H1 (cell line): ENCODE results near the gene APOBEC3C. TPM values are rescaled to one million over a fixed set of nuclear protein-coding genes. Genes with fewer than 3 reads are reported as not detected.

Experiments used
- CTCF ChIA-PET: fragments of 300-600 bp; sonication (Branson Sonifier 250); formaldehyde crosslinking; loops from one replicate; lab custom pipeline; 2021; ENCODE audit not compliant: partially characterized antibody; lab: Charles Lee
- POLR2A ChIA-PET: fragments of 300-600 bp; sonication (Branson Sonifier 250); formaldehyde crosslinking; loops from one replicate; lab custom pipeline; 2021; ENCODE audit warnings: inconsistent platforms; ENCODE audit not compliant: partially characterized antibody; lab: Charles Lee
- DNase-seq, 2 experiments: peaks; one replicate each; pipeline versions ENCODE4 v3.0.0 to v3.0.0-alpha.2; 2010 to 2022; ENCODE audit warnings: low spot score in 2 of 2, low read depth in 1 of 2, mixed read lengths in 1 of 2
- FAIRE-seq: peaks from 2 replicates; lab custom pipeline; 2011; peaks lifted over from hg19 to GRCh38; lab: Jason Lieb, UNC
- H2AFZ ChIP-seq: 2 replicates; pipeline ENCODE4 v1.8.1; 2012; ENCODE audit warnings: low read length, inconsistent platforms
- H2AK5ac ChIP-seq: 2 replicates; pipeline ENCODE4 v1.6.1; 2013; ENCODE audit warnings: low read depth, low read length
- H2BK120ac ChIP-seq: replicated peaks from 2 replicates; pipeline ENCODE3; 2013; ENCODE audit warnings: low read depth, low read length, inconsistent platforms
- H2BK12ac ChIP-seq: 2 replicates; pipeline ENCODE4 v1.6.1; 2013; ENCODE audit warnings: low read depth, low read length
- H2BK15ac ChIP-seq: 2 replicates; pipeline ENCODE4 v1.6.1; 2013; ENCODE audit warnings: low read length
- H2BK20ac ChIP-seq: 2 replicates; pipeline ENCODE4 v1.6.1; 2013; ENCODE audit warnings: low read length
- H2BK5ac ChIP-seq: 2 replicates; pipeline ENCODE4 v1.6.1; 2013; ENCODE audit warnings: low read depth, low read length
- H3K14ac ChIP-seq: 2 replicates; pipeline ENCODE4 v1.6.1; 2013; ENCODE audit warnings: inconsistent platforms; ENCODE audit not compliant: insufficient read length
- H3K18ac ChIP-seq: 2 replicates; pipeline ENCODE4 v1.6.1; 2013; ENCODE audit warnings: low read length; ENCODE audit errors: extremely low read depth
- H3K23ac ChIP-seq: 2 replicates; pipeline ENCODE4 v1.6.1; 2013; ENCODE audit warnings: inconsistent platforms; ENCODE audit not compliant: insufficient read length
- H3K23me2 ChIP-seq: 2 replicates; pipeline ENCODE4 v1.6.1; 2013; ENCODE audit warnings: low read depth, low read length
- H3K27ac ChIP-seq: 2 replicates; pipeline ENCODE4 v1.6.1; 2011; ENCODE audit warnings: low read depth, low read length, inconsistent platforms
- H3K27me3 ChIP-seq, 4 experiments: replicated peaks in 1 of 4; 1 replicate in 1 of 4; 2 replicates in 3 of 4; pipeline versions ENCODE4 v1.6.1 to v1.8.1; 2011 to 2013; ENCODE audit warnings: low read length in 3 of 4, mild to moderate bottlenecking in 3 of 4, inconsistent platforms in 2 of 4, mixed read lengths in 2 of 4, moderate library complexity in 1 of 4; ENCODE audit not compliant: control insufficient read depth in 3 of 4, insufficient read depth in 3 of 4; ENCODE audit errors: extremely low read depth in 1 of 4
- H3K36me3 ChIP-seq, 4 experiments: 2 replicates each; pipeline versions ENCODE4 v1.6.1 to v1.8.1; 2011 to 2013; ENCODE audit warnings: mild to moderate bottlenecking in 4 of 4, low read length in 3 of 4, moderate library complexity in 2 of 4, control low read depth in 1 of 4, inconsistent platforms in 1 of 4; ENCODE audit not compliant: insufficient read depth in 4 of 4, control insufficient read depth in 2 of 4
- H3K4ac ChIP-seq: replicated peaks from 2 replicates; pipeline ENCODE3; 2013; ENCODE audit warnings: low read length, low read depth, mixed read lengths, inconsistent platforms; ENCODE audit not compliant: insufficient read length
- H3K4me1 ChIP-seq, 4 experiments: replicated peaks in 1 of 4; 1 replicate in 1 of 4; 2 replicates in 3 of 4; pipeline versions ENCODE4 v1.6.1 to v1.8.1; 2011 to 2013; ENCODE audit warnings: low read length in 3 of 4, inconsistent platforms in 2 of 4, mixed read lengths in 1 of 4; ENCODE audit not compliant: insufficient read depth in 4 of 4, control insufficient read depth in 3 of 4
- H3K4me2 ChIP-seq, 2 experiments: 2 replicates each; pipeline versions ENCODE4 v1.6.1 to v1.8.1; 2011 to 2013; ENCODE audit warnings: low read depth in 2 of 2, low read length in 2 of 2, control low read depth in 1 of 2, inconsistent platforms in 1 of 2, mild to moderate bottlenecking in 1 of 2; ENCODE audit not compliant: insufficient read depth in 1 of 2
- H3K4me3 ChIP-seq, 4 experiments: fragments of 200-600, 300-600 bp in 1 of 4; sonication (generic), shearing (Covaris generic), sonication (Bioruptor Twin) in 1 of 4; 2 replicates each; pipeline versions ENCODE4 v1.5.1 to v1.8.1; 2011 to 2016; ENCODE audit warnings: low read length in 4 of 4, low read depth in 3 of 4, control low read depth in 2 of 4, inconsistent platforms in 2 of 4, mild to moderate bottlenecking in 2 of 4, mixed read lengths in 1 of 4, moderate library complexity in 1 of 4; ENCODE audit not compliant: insufficient read depth in 2 of 4; ENCODE audit errors: extremely low read depth in 1 of 4
- H3K56ac ChIP-seq: replicated peaks from 2 replicates; pipeline ENCODE3; 2013; ENCODE audit warnings: low read depth, mild to moderate bottlenecking, mixed read lengths, low read length, inconsistent platforms; ENCODE audit not compliant: insufficient read length
- H3K79me1 ChIP-seq: 2 replicates; pipeline ENCODE4 v1.6.1; 2013; ENCODE audit warnings: low read depth, low read length, control low read depth
- H3K79me2 ChIP-seq, 2 experiments: 2 replicates each; pipeline versions ENCODE4 v1.6.1 to v1.8.1; 2012 to 2013; ENCODE audit warnings: low read length in 2 of 2, mild to moderate bottlenecking in 2 of 2, inconsistent platforms in 1 of 2; ENCODE audit not compliant: insufficient read depth in 2 of 2, control insufficient read depth in 1 of 2
- H3K9ac ChIP-seq, 4 experiments: replicated peaks in 1 of 4; 1 replicate in 1 of 4; 2 replicates in 3 of 4; pipeline versions ENCODE4 v1.6.1 to v1.8.1; 2011 to 2013; ENCODE audit warnings: low read depth in 3 of 4, low read length in 3 of 4, control low read depth in 2 of 4, mild to moderate bottlenecking in 2 of 4, moderate library complexity in 2 of 4, inconsistent platforms in 1 of 4; ENCODE audit errors: extremely low read depth in 1 of 4
- H3K9me3 ChIP-seq, 2 experiments: 2 replicates each; pipeline versions ENCODE4 v1.6.1 to v1.8.1; 2012 to 2013; ENCODE audit warnings: mild to moderate bottlenecking in 2 of 2, moderate library complexity in 2 of 2, control low read depth in 1 of 2, inconsistent platforms in 1 of 2, low read depth in 1 of 2, low read length in 1 of 2, mixed read lengths in 1 of 2; ENCODE audit not compliant: insufficient read depth in 2 of 2
- H4K20me1 ChIP-seq, 2 experiments: replicated peaks in 1 of 2; 2 replicates each; pipeline versions ENCODE3 to v1.8.1; 2011 to 2013; ENCODE audit warnings: inconsistent platforms in 2 of 2, low read length in 2 of 2, mild to moderate bottlenecking in 1 of 2; ENCODE audit not compliant: insufficient read depth in 2 of 2, control insufficient read depth in 1 of 2
- H4K5ac ChIP-seq: 2 replicates; pipeline ENCODE4 v1.6.1; 2013; ENCODE audit warnings: low read length, low read depth, mixed read lengths, inconsistent platforms; ENCODE audit not compliant: insufficient read length
- H4K8ac ChIP-seq: 2 replicates; pipeline ENCODE4 v1.8.0; 2013; ENCODE audit warnings: mild to moderate bottlenecking, moderate library complexity, low read length, inconsistent platforms; ENCODE audit not compliant: insufficient read depth; ENCODE audit errors: extremely low read depth
- H4K91ac ChIP-seq: replicated peaks from 2 replicates; pipeline ENCODE3; 2013; ENCODE audit warnings: low read length, mixed read lengths, inconsistent platforms; ENCODE audit not compliant: insufficient read length
- CEBPB ChIP-seq: IDR thresholded peaks from 2 replicates; pipeline ENCODE4 v1.6.1; 2012; ENCODE audit warnings: low read depth, low read length
- CTCF ChIP-seq, 3 experiments: IDR thresholded peaks; 1 replicate in 2 of 3; 2 replicates in 1 of 3; pipeline versions ENCODE4 v1.5.1 to v1.6.1; 2011; ENCODE audit warnings: low read length in 3 of 3, mild to moderate bottlenecking in 3 of 3, inconsistent platforms in 2 of 3, low read depth in 1 of 3, moderate library complexity in 1 of 3; ENCODE audit not compliant: insufficient read depth in 1 of 3; ENCODE audit errors: control extremely low read depth in 1 of 3
- RAD21 ChIP-seq, 2 experiments: IDR thresholded peaks in 1 of 2; conservative IDR thresholded peaks in 1 of 2; 2 replicates each; pipeline ENCODE4 v1.6.1; 2011; ENCODE audit warnings: low read depth in 2 of 2, low read length in 2 of 2, improper control_type of control experiment in 1 of 2, inconsistent platforms in 1 of 2, mild to moderate bottlenecking in 1 of 2, moderate library complexity in 1 of 2
- TAF7 ChIP-seq: optimal IDR thresholded peaks from 2 replicates; pipeline ENCODE3; 2011; ENCODE audit warnings: low read depth, mild to moderate bottlenecking, inconsistent platforms, low read length, moderate library complexity, borderline replicate concordance
- TEAD4 ChIP-seq: IDR thresholded peaks from 2 replicates; pipeline ENCODE4 v1.6.1; 2012; ENCODE audit warnings: low read depth, low read length, inconsistent platforms, mixed read lengths
- WGBS, 2 experiments: shearing (Covaris generic) in 1 of 2; methylation state at CpG; one replicate each; pipeline versions ENCODE4 v1.1.6 to v1.1.7; 2013 to 2015; ENCODE audit warnings: low lambda C conversion rate in 2 of 2, mixed read lengths in 2 of 2, inconsistent platforms in 1 of 2, low coverage in 1 of 2, missing lambda C conversion rate in 1 of 2; ENCODE audit not compliant: insufficient replicate concordance in 2 of 2, insufficient coverage in 1 of 2, insufficient read length in 1 of 2; ENCODE audit errors: extremely low coverage in 1 of 2, missing lambda C conversion rate in 1 of 2; 5-methylcytosine and 5-hydroxymethylcytosine counted together
- polyA plus RNA-seq, 7 experiments: library from polyadenylated mRNA; depleted of rRNA in 3 of 7; stranded (reverse) in 5 of 7; unstranded in 2 of 7; fragments of >200 nt in 5 of 7; fragments of 200-250 nt in 2 of 7; gene quantifications; 1 replicate in 5 of 7; 2 replicates in 1 of 7; 4 replicates in 1 of 7; pipeline versions ENCODE4 v1.2.1 to v1.2.3, GENCODE V29; 2011 to 2013; ENCODE audit warnings: missing spikeins in 2 of 7, mixed read lengths in 2 of 7
- total RNA-seq: library from RNA; stranded (reverse); fragmentation: NEBNext Ultra II Directional; extraction: Animal tissue kit (Norgen Biotek cat#: 25700); gene quantifications from 2 replicates; pipeline ENCODE4 v1.2.1, GENCODE V29; 2021

Gene APOBEC3C
- total and polyA plus RNA-seq, 2 of the 8 experiments (the other 6 are each of a cell fraction or from before 2014, with no cell fraction given): 20.3 to 23.3 TPM

DNA sequence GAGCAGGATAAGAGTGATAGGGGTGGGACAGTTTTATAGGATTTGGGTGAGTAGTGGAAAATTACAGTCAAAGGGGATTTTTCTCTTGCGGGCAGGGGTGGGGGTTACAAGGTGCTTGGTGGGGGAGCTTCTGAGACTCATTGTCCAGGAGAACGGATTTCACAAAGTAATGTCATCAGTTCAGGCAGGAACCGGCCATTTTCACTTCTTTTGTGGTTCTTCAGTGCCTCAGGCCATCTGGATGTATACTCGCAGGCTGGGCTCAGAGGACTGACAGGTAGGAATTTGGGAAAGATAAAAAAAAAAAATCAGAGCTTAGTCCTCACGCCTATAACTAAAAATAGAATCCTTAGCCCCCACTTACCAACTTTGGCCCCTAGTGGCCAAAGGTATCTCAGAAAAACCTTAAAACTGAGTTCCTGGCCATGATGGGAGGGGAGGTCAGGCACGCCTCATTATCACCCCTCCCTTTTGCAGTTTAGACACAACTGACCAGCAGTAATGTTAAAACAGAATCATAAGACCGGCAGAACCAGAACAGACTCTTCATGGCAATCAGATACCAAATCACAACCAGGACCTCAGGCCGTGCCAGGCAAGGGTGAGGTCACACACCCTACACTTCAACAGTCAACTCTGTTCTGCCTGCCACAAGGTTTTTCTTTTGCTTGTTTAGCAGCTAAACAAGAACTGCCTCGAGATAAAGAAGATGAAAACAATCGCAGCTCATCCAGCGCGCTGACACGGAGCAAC is 54.2 kb downstream of the APOBEC3C start:
- Histone ChIP-seq H2AFZ (no peak overlapping the region), H3K9ac (no peak overlapping the region), H3K9me3 (no peaks in the 10 kb centered on the region), H2BK15ac (no peak overlapping the region), H3K36me3 (no peaks in the 10 kb centered on the region), H2AK5ac (no peak overlapping the region), H3K27me3 (no peaks in the 10 kb centered on the region), H2BK120ac (no peak overlapping the region), H2BK12ac (no peak overlapping the region), H2BK20ac (no peak overlapping the region), H4K20me1 (no peaks in the 10 kb centered on the region), H3K27ac (no peak overlapping the region), H3K4ac (no peak overlapping the region), H3K4me3 (no peak overlapping the region), H3K23ac (no peak overlapping the region), H4K5ac (no peak overlapping the region), H4K91ac (no peak overlapping the region), H2BK5ac (no peak overlapping the region), H3K4me2 (no peak overlapping the region), H3K14ac (no peak overlapping the region), H4K8ac (no peak overlapping the region; the same call in 1 of the 2 replicates), H3K18ac (no peak overlapping the region), H3K4me1 (peaks cover 0 to 3% (median 0%) of the 10 kb centered on the region in 4 experiments; a peak in 2 of 7 replicates), H3K79me2 (no peaks in the 10 kb centered on the region), H3K79me1 (no peaks in the 10 kb centered on the region), H3K23me2 (no peaks in the 10 kb centered on the region), H3K56ac (no peak overlapping the region)
- DNase-seq (no peak), FAIRE-seq (no peak)
- 91% methylated on average over 12 of the region's 13 CpGs; no CpG with 5 or more reads in 1 of the 2 experiments for WGBS, 2 experiments
- ChIA-PET POLR2A (interaction anchor here (0.7 kb wide), 1 partner anchor 15 kb away, joined by 3 read pairs; no protein-coding TSS in a partner anchor), CTCF (interaction anchor here (0.7 to 2.4 kb wide), 8 partner anchors 10 to 88 kb away, joined by 3 to 9 read pairs (median 4); no protein-coding TSS in a partner anchor)
- TF ChIP-seq CEBPB (no peak), TEAD4 (no peak), RAD21 (IDR thresholded peaks at IDR 0.05 in 1 of 2, conservative IDR thresholded peaks at IDR 0.05 in 1 of 2; ENCODE audit: low read depth in 2 of 2, low read length in 2 of 2) (no peak), CTCF (IDR thresholded peaks at IDR 0.05; ENCODE audit: control extremely low read depth in 1 of 3, insufficient read depth in 1 of 3, low read depth in 1 of 3, low read length in 3 of 3) (peak in 1 of 3 experiments; percentile 31; a peak in 1 of 4 replicates), TAF7 (no peak)
